ENCODE data around the gene RPRD2. TPM values are rescaled to one million over a fixed set of nuclear protein-coding genes. Genes with fewer than 3 reads are reported as not detected.

Gene RPRD2
- total and polyA plus RNA-seq, 2 of the 4 experiments (the other 2 are of a cell fraction) = 3.9 to 11.6 TPM

DNA sequence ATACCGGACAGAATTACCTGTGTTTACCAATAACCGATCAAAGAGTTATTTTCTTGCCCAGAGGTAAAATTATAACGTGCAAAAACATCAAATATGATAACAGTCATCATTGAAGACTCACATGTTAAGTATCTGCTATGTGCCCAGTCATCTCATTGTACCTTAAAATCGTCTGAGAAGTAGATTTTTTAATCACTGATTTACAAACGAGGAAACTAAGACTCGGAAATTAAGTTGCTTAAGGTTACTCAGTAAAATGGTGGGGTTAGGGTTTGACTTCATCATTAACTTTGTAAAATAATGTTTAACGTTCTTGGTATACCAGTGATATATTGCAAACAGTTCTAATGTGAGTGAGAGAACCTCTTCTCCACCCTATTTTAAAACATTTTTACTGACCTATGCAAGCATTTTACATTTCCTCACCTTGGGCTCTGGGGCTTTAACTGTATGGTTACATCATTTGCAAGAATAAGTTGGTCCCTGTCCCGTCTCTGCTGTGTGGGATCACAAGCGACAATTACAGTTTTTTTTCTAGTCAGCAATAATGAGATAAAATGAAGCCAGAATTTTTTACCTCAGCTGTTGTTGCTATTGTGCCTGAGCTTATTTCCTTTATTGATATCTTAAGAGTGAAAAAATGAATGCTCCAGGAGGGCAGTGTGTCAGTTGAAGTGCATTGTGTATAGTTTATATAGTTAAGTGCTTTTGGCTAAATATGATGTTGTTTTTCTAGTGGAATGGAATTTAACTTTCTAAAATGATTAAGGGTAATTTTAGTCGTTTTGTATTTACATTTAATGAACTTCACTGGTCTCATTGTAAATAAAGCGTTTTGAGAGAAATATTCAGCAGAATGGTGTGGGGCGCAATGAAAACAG lies 2.7 kb downstream of the RPRD2 start:
- no peak overlapping the region for H2AK5ac ChIP-seq (ENCODE audit: low read depth, low read length)
- H4K91ac ChIP-seq (ENCODE audit: insufficient read depth, low read depth, low read length) = peak overlapping the region; percentile 7; the same call in 1 of the 2 replicates
- CTCF ChIA-PET = no interaction called here
- no peaks in the 10 kb centered on the region for H3K36me3 ChIP-seq (ENCODE audit: control insufficient read depth, insufficient read depth, low read length)
- POLR2A ChIA-PET (ENCODE audit: unreplicated experiment) = no interaction called here
- no peak overlapping the region for H2BK120ac ChIP-seq (ENCODE audit: low read depth, low read length)
- peak overlapping the region; percentile 59 for H3K4me3 ChIP-seq (ENCODE audit: insufficient read depth, low read depth, low read length)
- no peak overlapping the region for H2BK20ac ChIP-seq (ENCODE audit: low read depth, low read length)
- H3K4me2 ChIP-seq (ENCODE audit: low read depth, low read length) = peak overlapping the region; percentile 97
- peak overlapping the region; percentile 96 for H2BK5ac ChIP-seq (ENCODE audit: low read depth, low read length, poor library complexity, severe bottlenecking)
- DNase-seq (peak; percentile 48), ATAC-seq (ENCODE audit: low read depth) (no peak)
- 0% methylated on average over 1 of the region's 12 CpGs; no CpG with 5 or more reads in 1 of the 2 experiments for WGBS, 2 experiments (ENCODE audit: extremely low coverage in 2 of 2, insufficient read length in 1 of 2)
- no peak overlapping the region for H3K18ac ChIP-seq (ENCODE audit: low read depth, low read length)
- peaks cover 0 to 29% of the 10 kb centered on the region in 2 experiments; a peak in 3 of 4 replicates for H3K79me1 ChIP-seq (ENCODE audit: low read depth in 1 of 2, low read length in 2 of 2)
- H3K4ac ChIP-seq (ENCODE audit: low read depth, low read length) = peak overlapping the region; percentile 47; the same call in 1 of the 2 replicates
- TF ChIP-seq, protein P1, sequence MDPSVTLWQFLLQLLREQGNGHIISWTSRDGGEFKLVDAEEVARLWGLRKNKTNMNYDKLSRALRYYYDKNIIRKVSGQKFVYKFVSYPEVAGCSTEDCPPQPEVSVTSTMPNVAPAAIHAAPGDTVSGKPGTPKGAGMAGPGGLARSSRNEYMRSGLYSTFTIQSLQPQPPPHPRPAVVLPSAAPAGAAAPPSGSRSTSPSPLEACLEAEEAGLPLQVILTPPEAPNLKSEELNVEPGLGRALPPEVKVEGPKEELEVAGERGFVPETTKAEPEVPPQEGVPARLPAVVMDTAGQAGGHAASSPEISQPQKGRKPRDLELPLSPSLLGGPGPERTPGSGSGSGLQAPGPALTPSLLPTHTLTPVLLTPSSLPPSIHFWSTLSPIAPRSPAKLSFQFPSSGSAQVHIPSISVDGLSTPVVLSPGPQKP (IDR thresholded peaks at IDR 0.05; ENCODE audit: borderline replicate concordance, low read depth, low read length) = no peak
- TF ChIP-seq RCOR1 (IDR thresholded peaks at IDR 0.05; ENCODE audit: insufficient replicate concordance, low read length) (no peak), NFE2L2 (IDR thresholded peaks at IDR 0.05; ENCODE audit: low read depth, low read length) (0 out of 2 replicates have a peak, but pooled peaks have one; percentile 6), FOS (IDR thresholded peaks at IDR 0.05; ENCODE audit: low read depth, low read length) (no peak), RAD21 (IDR thresholded peaks at IDR 0.05; ENCODE audit: low read length) (no peak), MAFK (IDR thresholded peaks at IDR 0.05; ENCODE audit: low read depth, low read length) (peak; percentile 35), CEBPB (IDR thresholded peaks at IDR 0.05; ENCODE audit: low read depth, low read length) (no peak), RFX5 (IDR thresholded peaks at IDR 0.05; ENCODE audit: low read depth, low read length) (no peak)
- TF ChIP-seq, protein P2, sequence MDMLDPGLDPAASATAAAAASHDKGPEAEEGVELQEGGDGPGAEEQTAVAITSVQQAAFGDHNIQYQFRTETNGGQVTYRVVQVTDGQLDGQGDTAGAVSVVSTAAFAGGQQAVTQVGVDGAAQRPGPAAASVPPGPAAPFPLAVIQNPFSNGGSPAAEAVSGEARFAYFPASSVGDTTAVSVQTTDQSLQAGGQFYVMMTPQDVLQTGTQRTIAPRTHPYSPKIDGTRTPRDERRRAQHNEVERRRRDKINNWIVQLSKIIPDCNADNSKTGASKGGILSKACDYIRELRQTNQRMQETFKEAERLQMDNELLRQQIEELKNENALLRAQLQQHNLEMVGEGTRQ (IDR thresholded peaks at IDR 0.05; ENCODE audit: low read depth, low read length) = no peak
- TF ChIP-seq, protein P3, sequence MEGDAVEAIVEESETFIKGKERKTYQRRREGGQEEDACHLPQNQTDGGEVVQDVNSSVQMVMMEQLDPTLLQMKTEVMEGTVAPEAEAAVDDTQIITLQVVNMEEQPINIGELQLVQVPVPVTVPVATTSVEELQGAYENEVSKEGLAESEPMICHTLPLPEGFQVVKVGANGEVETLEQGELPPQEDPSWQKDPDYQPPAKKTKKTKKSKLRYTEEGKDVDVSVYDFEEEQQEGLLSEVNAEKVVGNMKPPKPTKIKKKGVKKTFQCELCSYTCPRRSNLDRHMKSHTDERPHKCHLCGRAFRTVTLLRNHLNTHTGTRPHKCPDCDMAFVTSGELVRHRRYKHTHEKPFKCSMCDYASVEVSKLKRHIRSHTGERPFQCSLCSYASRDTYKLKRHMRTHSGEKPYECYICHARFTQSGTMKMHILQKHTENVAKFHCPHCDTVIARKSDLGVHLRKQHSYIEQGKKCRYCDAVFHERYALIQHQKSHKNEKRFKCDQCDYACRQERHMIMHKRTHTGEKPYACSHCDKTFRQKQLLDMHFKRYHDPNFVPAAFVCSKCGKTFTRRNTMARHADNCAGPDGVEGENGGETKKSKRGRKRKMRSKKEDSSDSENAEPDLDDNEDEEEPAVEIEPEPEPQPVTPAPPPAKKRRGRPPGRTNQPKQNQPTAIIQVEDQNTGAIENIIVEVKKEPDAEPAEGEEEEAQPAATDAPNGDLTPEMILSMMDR (conservative IDR thresholded peaks at IDR 0.05; ENCODE audit: low read depth, low read length) = no peak
- in situ Hi-C loops (cut with MboI; ENCODE audit: low sequenced_read_pairs) (no loop called here), intact Hi-C loops (cut with micrococcal nuclease) (loop anchor here (10.0 kb wide), 1 partner anchor 168 kb away; no protein-coding TSS in a partner anchor), dilution Hi-C loops (cut with HindIII; ENCODE audit: low sequenced_read_pairs, unreplicated experiment) (no loop called here)
- H2AFZ ChIP-seq (replicated peaks; ENCODE audit: low read length, poor library complexity) = no peak overlapping the region
- 0 out of 2 replicates have a peak, but pooled peaks cover 7% of the 10 kb centered on the region for H3K9me1 ChIP-seq (ENCODE audit: insufficient read depth, low read length)
- no peaks in the 10 kb centered on the region for H3K9me3 ChIP-seq (ENCODE audit: control insufficient read depth, insufficient read depth, low read length)
- no peak overlapping the region for H4K5ac ChIP-seq (ENCODE audit: low read depth, low read length)
- no peak overlapping the region for H2AK9ac ChIP-seq (replicated peaks; ENCODE audit: low read depth, low read length, poor library complexity)
- H3K9ac ChIP-seq (ENCODE audit: low read depth, low read length) = peak overlapping the region; percentile 100
- H3K27ac ChIP-seq (ENCODE audit: insufficient read depth, low read length) = peak overlapping the region; percentile 15; the same call in 1 of the 2 replicates
- H4K8ac ChIP-seq (ENCODE audit: low read depth in 2 of 2, low read length in 2 of 2) = no peak overlapping the region
- H3K27me3 ChIP-seq (ENCODE audit: control insufficient read depth, insufficient read depth, low read length) = no peaks in the 10 kb centered on the region
- H3K23ac ChIP-seq (ENCODE audit: low read depth, low read length) = peak overlapping the region; percentile 57
- H2BK15ac ChIP-seq (ENCODE audit: low read depth, low read length) = no peak overlapping the region
- H3K4me1 ChIP-seq (ENCODE audit: control insufficient read depth, insufficient read depth, low read length) = no peaks in the 10 kb centered on the region
- H3K56ac ChIP-seq (ENCODE audit: extremely low read depth, insufficient read depth, low read length) = 0 out of 2 replicates have a peak overlapping the region, but pooled peaks have one; percentile 21
- peaks cover 14% of the 10 kb centered on the region; the same call in 1 of the 2 replicates for H4K20me1 ChIP-seq (ENCODE audit: insufficient read depth, low read length)
- H3K14ac ChIP-seq (replicated peaks; ENCODE audit: low read depth, low read length) = peak overlapping the region; percentile 54; the same call in 1 of the 2 replicates
- TSS peak; percentile 16 for BruUV-seq (replicated peaks)

Data from IMR-90 (cell line).